HEK293 (cell line): ENCODE measurements around the gene NOC2L.

Source experiments
- AEBP2 ChIP-seq: fragments of 450-650 bp; formaldehyde crosslinking; IDR thresholded peaks from 2 replicates; pipeline ENCODE4 v1.5.1; 2016; ENCODE audit warnings: missing biosample characterization, missing genetic modification characterization, borderline replicate concordance
- BCL11A ChIP-seq: fragments of 450-650 bp; formaldehyde crosslinking; IDR thresholded peaks from 2 replicates; pipeline ENCODE4 v1.5.1; 2016; ENCODE audit warnings: low read depth, missing biosample characterization, missing genetic modification characterization
- GLIS2 ChIP-seq: fragments of 450-650 bp; formaldehyde crosslinking; IDR thresholded peaks from 2 replicates; pipeline ENCODE4 v1.5.1; 2016; ENCODE audit warnings: missing biosample characterization, missing genetic modification characterization
- KLF8 ChIP-seq: fragments of 450-650 bp; formaldehyde crosslinking; IDR thresholded peaks from 2 replicates; pipeline ENCODE4 v1.5.1; 2016; ENCODE audit warnings: missing biosample characterization, missing genetic modification characterization
- KLF9 ChIP-seq: fragments of 450-650 bp; formaldehyde crosslinking; IDR thresholded peaks from 2 replicates; pipeline ENCODE4 v1.5.1; 2016; ENCODE audit warnings: missing biosample characterization, missing genetic modification characterization, low read depth
- SCRT1 ChIP-seq: fragments of 450-650 bp; formaldehyde crosslinking; IDR thresholded peaks from 2 replicates; pipeline ENCODE4 v1.5.1; 2016; ENCODE audit warnings: missing biosample characterization, missing genetic modification characterization, borderline replicate concordance
- SCRT2 ChIP-seq: fragments of 450-650 bp; formaldehyde crosslinking; IDR thresholded peaks from 2 replicates; pipeline ENCODE4 v1.5.1; 2016; ENCODE audit warnings: missing biosample characterization, missing genetic modification characterization
- TSHZ1 ChIP-seq: fragments of 450-650 bp; formaldehyde crosslinking; IDR thresholded peaks from 2 replicates; pipeline ENCODE4 v1.5.1; 2016; ENCODE audit warnings: missing biosample characterization, missing genetic modification characterization, borderline replicate concordance
- ZBTB1 ChIP-seq: fragments of 450-650 bp; formaldehyde crosslinking; IDR thresholded peaks from 2 replicates; pipeline ENCODE4 v1.5.1; 2016; ENCODE audit warnings: missing biosample characterization, missing genetic modification characterization
- ZBTB11 ChIP-seq: fragments of 450-650 bp; formaldehyde crosslinking; conservative IDR thresholded peaks from 2 replicates; pipeline ENCODE4 v1.5.1; 2016; ENCODE audit warnings: low read depth, missing biosample characterization, missing genetic modification characterization
- ZBTB20 ChIP-seq: fragments of 450-650 bp; formaldehyde crosslinking; IDR thresholded peaks from 2 replicates; pipeline ENCODE4 v1.5.1; 2016; ENCODE audit warnings: missing biosample characterization, missing genetic modification characterization
- ZBTB7A ChIP-seq: fragments of 450-650 bp; formaldehyde crosslinking; IDR thresholded peaks from 2 replicates; pipeline ENCODE4 v1.5.1; 2016; ENCODE audit warnings: low read depth, missing biosample characterization, missing genetic modification characterization
- ZNF18 ChIP-seq: fragments of 450-650 bp; formaldehyde crosslinking; IDR thresholded peaks from 2 replicates; pipeline ENCODE4 v1.5.1; 2016; ENCODE audit warnings: missing biosample characterization, missing genetic modification characterization
- ZNF184 ChIP-seq: fragments of 450-650 bp; IDR thresholded peaks from 2 replicates; pipeline ENCODE4 v1.5.1; 2018; ENCODE audit warnings: missing biosample characterization, mild to moderate bottlenecking, missing genetic modification characterization
- ZNF223 ChIP-seq: fragments of 450-650 bp; formaldehyde crosslinking; IDR thresholded peaks from 2 replicates; pipeline ENCODE4 v1.5.1; 2016; ENCODE audit warnings: missing biosample characterization, missing genetic modification characterization
- ZNF239 ChIP-seq: fragments of 450-650 bp; formaldehyde crosslinking; IDR thresholded peaks from 2 replicates; pipeline ENCODE4 v1.5.1; 2016; ENCODE audit warnings: missing biosample characterization, missing genetic modification characterization
- ZNF394 ChIP-seq: fragments of 450-650 bp; formaldehyde crosslinking; IDR thresholded peaks from 2 replicates; pipeline ENCODE4 v1.5.1; 2016; ENCODE audit warnings: missing biosample characterization, missing genetic modification characterization, mild to moderate bottlenecking, moderate library complexity, borderline replicate concordance
- ZNF449 ChIP-seq: fragments of 450-650 bp; formaldehyde crosslinking; IDR thresholded peaks from 2 replicates; pipeline ENCODE4 v1.5.1; 2017; ENCODE audit warnings: missing biosample characterization, mild to moderate bottlenecking, missing genetic modification characterization, moderate library complexity
- ZNF510 ChIP-seq: fragments of 450-650 bp; formaldehyde crosslinking; IDR thresholded peaks from 2 replicates; pipeline ENCODE4 v1.5.1; 2018; ENCODE audit warnings: mild to moderate bottlenecking, missing genetic modification characterization, missing biosample characterization; ENCODE audit not compliant: insufficient replicate concordance
- ZNF677 ChIP-seq: fragments of 450-650 bp; IDR thresholded peaks from 2 replicates; pipeline ENCODE4 v1.5.0; 2018; ENCODE audit warnings: missing biosample characterization, mild to moderate bottlenecking, missing genetic modification characterization, moderate library complexity
- ZNF701 ChIP-seq: fragments of 450-650 bp; formaldehyde crosslinking; IDR thresholded peaks from 2 replicates; pipeline ENCODE4 v1.5.1; 2016; ENCODE audit warnings: missing biosample characterization, missing genetic modification characterization
- ZNF768 ChIP-seq: fragments of 450-650 bp; formaldehyde crosslinking; IDR thresholded peaks from 2 replicates; pipeline ENCODE4 v1.5.1; 2018; ENCODE audit warnings: missing biosample characterization, mild to moderate bottlenecking, missing genetic modification characterization
- TF ChIP-seq, protein P1 (sequence below): fragments of 450-650 bp; formaldehyde crosslinking; optimal IDR thresholded peaks from 2 replicates; pipeline ENCODE3; 2016; ENCODE audit warnings: missing biosample characterization, mild to moderate bottlenecking, missing genetic modification characterization
- TF ChIP-seq, protein P2 (sequence below): fragments of 450-650 bp; formaldehyde crosslinking; IDR thresholded peaks from 2 replicates; pipeline ENCODE4 v1.5.1; 2017; ENCODE audit warnings: missing biosample characterization, missing genetic modification characterization

The NOC2L gene

DNA sequence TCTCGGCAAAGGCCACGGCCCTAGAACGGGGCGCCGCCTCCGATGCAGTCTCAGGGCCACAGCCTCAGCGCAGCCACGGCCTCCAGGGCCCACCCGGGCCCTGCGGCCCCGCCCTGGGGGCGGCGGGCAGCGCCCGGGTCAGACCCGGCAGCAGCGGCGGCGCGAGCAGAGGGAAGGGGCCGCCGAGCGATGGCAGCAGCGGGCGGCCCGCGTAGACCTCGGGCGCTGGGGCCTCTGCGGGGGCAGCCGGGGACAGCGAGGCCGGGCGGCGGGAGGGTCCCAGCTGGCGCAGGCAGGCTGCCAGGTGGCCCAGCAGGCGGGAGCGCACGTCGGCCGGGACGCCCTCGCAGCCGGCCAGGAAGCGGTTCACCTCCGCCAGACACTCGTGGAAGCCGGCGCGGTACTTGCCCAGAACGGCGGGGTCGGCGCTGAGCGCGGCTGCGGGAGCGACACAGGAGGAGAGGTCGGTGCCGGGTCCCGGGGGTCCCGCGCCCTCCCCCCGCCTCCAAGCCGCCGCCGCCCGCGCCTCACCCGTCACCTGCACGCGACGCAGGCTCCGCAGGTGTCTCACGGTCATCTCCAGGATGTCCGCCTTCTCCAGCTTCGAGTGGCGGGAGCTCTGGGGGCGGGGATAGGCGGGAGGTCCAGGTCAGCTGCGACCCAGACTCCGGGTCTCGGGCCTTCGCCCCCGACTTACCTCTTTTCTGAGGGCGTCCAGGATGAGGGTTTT, 40.1 kb upstream of the NOC2L start (continued):
- TF ChIP-seq AEBP2 (tag by site-specific recombination): no peak
- TF ChIP-seq SCRT2: peak; percentile 77
- TF ChIP-seq ZNF394 (tag by site-specific recombination): no peak
- no peak; the same call in 1 of the 2 replicates for TF ChIP-seq ZBTB20 (tag by site-specific recombination)
- TF ChIP-seq ZNF677 (tag by site-specific recombination): 0 out of 2 replicates have a peak, but pooled peaks have one; percentile 1
- no peak for TF ChIP-seq TSHZ1 (tag by site-specific recombination)
- TF ChIP-seq, protein P1, sequence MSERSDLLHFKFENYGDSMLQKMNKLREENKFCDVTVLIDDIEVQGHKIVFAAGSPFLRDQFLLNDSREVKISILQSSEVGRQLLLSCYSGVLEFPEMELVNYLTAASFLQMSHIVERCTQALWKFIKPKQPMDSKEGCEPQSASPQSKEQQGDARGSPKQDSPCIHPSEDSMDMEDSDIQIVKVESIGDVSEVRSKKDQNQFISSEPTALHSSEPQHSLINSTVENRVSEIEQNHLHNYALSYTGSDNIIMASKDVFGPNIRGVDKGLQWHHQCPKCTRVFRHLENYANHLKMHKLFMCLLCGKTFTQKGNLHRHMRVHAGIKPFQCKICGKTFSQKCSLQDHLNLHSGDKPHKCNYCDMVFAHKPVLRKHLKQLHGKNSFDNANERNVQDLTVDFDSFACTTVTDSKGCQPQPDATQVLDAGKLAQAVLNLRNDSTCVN: peak; percentile 77
- TF ChIP-seq ZNF223 (tag by site-specific recombination): no peak
- TF ChIP-seq ZNF449: no peak
- no peak for TF ChIP-seq ZNF239
- TF ChIP-seq ZNF510 (tag by site-specific recombination): no peak
- no peak for TF ChIP-seq KLF9 (tag by site-specific recombination)
- peak; percentile 19; the same call in 1 of the 2 replicates for TF ChIP-seq GLIS2
- TF ChIP-seq KLF8 (tag by site-specific recombination): peak; percentile 69
- TF ChIP-seq BCL11A (tag by site-specific recombination): peak; percentile 64; the same call in 1 of the 2 replicates
- no peak for TF ChIP-seq ZNF701
- TF ChIP-seq ZBTB7A (tag by site-specific recombination): peak; percentile 70; the same call in 1 of the 2 replicates
- TF ChIP-seq, protein P2, sequence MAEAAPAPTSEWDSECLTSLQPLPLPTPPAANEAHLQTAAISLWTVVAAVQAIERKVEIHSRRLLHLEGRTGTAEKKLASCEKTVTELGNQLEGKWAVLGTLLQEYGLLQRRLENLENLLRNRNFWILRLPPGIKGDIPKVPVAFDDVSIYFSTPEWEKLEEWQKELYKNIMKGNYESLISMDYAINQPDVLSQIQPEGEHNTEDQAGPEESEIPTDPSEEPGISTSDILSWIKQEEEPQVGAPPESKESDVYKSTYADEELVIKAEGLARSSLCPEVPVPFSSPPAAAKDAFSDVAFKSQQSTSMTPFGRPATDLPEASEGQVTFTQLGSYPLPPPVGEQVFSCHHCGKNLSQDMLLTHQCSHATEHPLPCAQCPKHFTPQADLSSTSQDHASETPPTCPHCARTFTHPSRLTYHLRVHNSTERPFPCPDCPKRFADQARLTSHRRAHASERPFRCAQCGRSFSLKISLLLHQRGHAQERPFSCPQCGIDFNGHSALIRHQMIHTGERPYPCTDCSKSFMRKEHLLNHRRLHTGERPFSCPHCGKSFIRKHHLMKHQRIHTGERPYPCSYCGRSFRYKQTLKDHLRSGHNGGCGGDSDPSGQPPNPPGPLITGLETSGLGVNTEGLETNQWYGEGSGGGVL (tag by site-specific recombination): no peak
- TF ChIP-seq ZNF184 (tag by site-specific recombination): no peak
- no peak for TF ChIP-seq ZBTB1 (tag by site-specific recombination)
- TF ChIP-seq ZNF768 (tag by site-specific recombination): no peak
- no peak for TF ChIP-seq ZBTB11 (tag by site-specific recombination)
- no peak for TF ChIP-seq ZNF18 (tag by site-specific recombination)
- no peak for TF ChIP-seq SCRT1 (tag by site-specific recombination)
